H1 (cell line): Measurements from ENCODE around the gene CLCA4. TPM values are rescaled to one million over a fixed set of nuclear protein-coding genes. Genes with fewer than 3 reads are reported as not detected.

Experiments
- CTCF ChIA-PET: fragments of 300-600 bp; sonication (Branson Sonifier 250); formaldehyde crosslinking; loops from one replicate; lab custom pipeline; 2021; ENCODE audit not compliant: partially characterized antibody; lab: Charles Lee
- POLR2A ChIA-PET: fragments of 300-600 bp; sonication (Branson Sonifier 250); formaldehyde crosslinking; loops from one replicate; lab custom pipeline; 2021; ENCODE audit warnings: inconsistent platforms; ENCODE audit not compliant: partially characterized antibody; lab: Charles Lee
- DNase-seq, 2 experiments: peaks; one replicate each; pipeline versions ENCODE4 v3.0.0 to v3.0.0-alpha.2; 2010 to 2022; ENCODE audit warnings: low spot score in 2 of 2, low read depth in 1 of 2, mixed read lengths in 1 of 2
- FAIRE-seq: peaks from 2 replicates; lab custom pipeline; 2011; peaks lifted over from hg19 to GRCh38; lab: Jason Lieb, UNC
- H2AFZ ChIP-seq: 2 replicates; pipeline ENCODE4 v1.8.1; 2012; ENCODE audit warnings: low read length, inconsistent platforms
- H2AK5ac ChIP-seq: 2 replicates; pipeline ENCODE4 v1.6.1; 2013; ENCODE audit warnings: low read depth, low read length
- H2BK120ac ChIP-seq: replicated peaks from 2 replicates; pipeline ENCODE3; 2013; ENCODE audit warnings: low read depth, low read length, inconsistent platforms
- H2BK12ac ChIP-seq: 2 replicates; pipeline ENCODE4 v1.6.1; 2013; ENCODE audit warnings: low read depth, low read length
- H2BK15ac ChIP-seq: 2 replicates; pipeline ENCODE4 v1.6.1; 2013; ENCODE audit warnings: low read length
- H2BK20ac ChIP-seq: 2 replicates; pipeline ENCODE4 v1.6.1; 2013; ENCODE audit warnings: low read length
- H2BK5ac ChIP-seq: 2 replicates; pipeline ENCODE4 v1.6.1; 2013; ENCODE audit warnings: low read depth, low read length
- H3K14ac ChIP-seq: 2 replicates; pipeline ENCODE4 v1.6.1; 2013; ENCODE audit warnings: inconsistent platforms; ENCODE audit not compliant: insufficient read length
- H3K18ac ChIP-seq: 2 replicates; pipeline ENCODE4 v1.6.1; 2013; ENCODE audit warnings: low read length; ENCODE audit errors: extremely low read depth
- H3K23ac ChIP-seq: 2 replicates; pipeline ENCODE4 v1.6.1; 2013; ENCODE audit warnings: inconsistent platforms; ENCODE audit not compliant: insufficient read length
- H3K23me2 ChIP-seq: 2 replicates; pipeline ENCODE4 v1.6.1; 2013; ENCODE audit warnings: low read depth, low read length
- H3K27ac ChIP-seq: 2 replicates; pipeline ENCODE4 v1.6.1; 2011; ENCODE audit warnings: low read depth, low read length, inconsistent platforms
- H3K27me3 ChIP-seq, 4 experiments: replicated peaks in 1 of 4; 1 replicate in 1 of 4; 2 replicates in 3 of 4; pipeline versions ENCODE4 v1.6.1 to v1.8.1; 2011 to 2013; ENCODE audit warnings: low read length in 3 of 4, mild to moderate bottlenecking in 3 of 4, inconsistent platforms in 2 of 4, mixed read lengths in 2 of 4, moderate library complexity in 1 of 4; ENCODE audit not compliant: control insufficient read depth in 3 of 4, insufficient read depth in 3 of 4; ENCODE audit errors: extremely low read depth in 1 of 4
- H3K36me3 ChIP-seq, 4 experiments: 2 replicates each; pipeline versions ENCODE4 v1.6.1 to v1.8.1; 2011 to 2013; ENCODE audit warnings: mild to moderate bottlenecking in 4 of 4, low read length in 3 of 4, moderate library complexity in 2 of 4, control low read depth in 1 of 4, inconsistent platforms in 1 of 4; ENCODE audit not compliant: insufficient read depth in 4 of 4, control insufficient read depth in 2 of 4
- H3K4ac ChIP-seq: replicated peaks from 2 replicates; pipeline ENCODE3; 2013; ENCODE audit warnings: low read length, low read depth, mixed read lengths, inconsistent platforms; ENCODE audit not compliant: insufficient read length
- H3K4me1 ChIP-seq, 4 experiments: replicated peaks in 1 of 4; 1 replicate in 1 of 4; 2 replicates in 3 of 4; pipeline versions ENCODE4 v1.6.1 to v1.8.1; 2011 to 2013; ENCODE audit warnings: low read length in 3 of 4, inconsistent platforms in 2 of 4, mixed read lengths in 1 of 4; ENCODE audit not compliant: insufficient read depth in 4 of 4, control insufficient read depth in 3 of 4
- H3K4me2 ChIP-seq, 2 experiments: 2 replicates each; pipeline versions ENCODE4 v1.6.1 to v1.8.1; 2011 to 2013; ENCODE audit warnings: low read depth in 2 of 2, low read length in 2 of 2, control low read depth in 1 of 2, inconsistent platforms in 1 of 2, mild to moderate bottlenecking in 1 of 2; ENCODE audit not compliant: insufficient read depth in 1 of 2
- H3K4me3 ChIP-seq, 4 experiments: fragments of 200-600, 300-600 bp in 1 of 4; sonication (generic), shearing (Covaris generic), sonication (Bioruptor Twin) in 1 of 4; 2 replicates each; pipeline versions ENCODE4 v1.5.1 to v1.8.1; 2011 to 2016; ENCODE audit warnings: low read length in 4 of 4, low read depth in 3 of 4, control low read depth in 2 of 4, inconsistent platforms in 2 of 4, mild to moderate bottlenecking in 2 of 4, mixed read lengths in 1 of 4, moderate library complexity in 1 of 4; ENCODE audit not compliant: insufficient read depth in 2 of 4; ENCODE audit errors: extremely low read depth in 1 of 4
- H3K56ac ChIP-seq: replicated peaks from 2 replicates; pipeline ENCODE3; 2013; ENCODE audit warnings: low read depth, mild to moderate bottlenecking, mixed read lengths, low read length, inconsistent platforms; ENCODE audit not compliant: insufficient read length
- H3K79me1 ChIP-seq: 2 replicates; pipeline ENCODE4 v1.6.1; 2013; ENCODE audit warnings: low read depth, low read length, control low read depth
- H3K79me2 ChIP-seq, 2 experiments: 2 replicates each; pipeline versions ENCODE4 v1.6.1 to v1.8.1; 2012 to 2013; ENCODE audit warnings: low read length in 2 of 2, mild to moderate bottlenecking in 2 of 2, inconsistent platforms in 1 of 2; ENCODE audit not compliant: insufficient read depth in 2 of 2, control insufficient read depth in 1 of 2
- H3K9ac ChIP-seq, 4 experiments: replicated peaks in 1 of 4; 1 replicate in 1 of 4; 2 replicates in 3 of 4; pipeline versions ENCODE4 v1.6.1 to v1.8.1; 2011 to 2013; ENCODE audit warnings: low read depth in 3 of 4, low read length in 3 of 4, control low read depth in 2 of 4, mild to moderate bottlenecking in 2 of 4, moderate library complexity in 2 of 4, inconsistent platforms in 1 of 4; ENCODE audit errors: extremely low read depth in 1 of 4
- H3K9me3 ChIP-seq, 2 experiments: 2 replicates each; pipeline versions ENCODE4 v1.6.1 to v1.8.1; 2012 to 2013; ENCODE audit warnings: mild to moderate bottlenecking in 2 of 2, moderate library complexity in 2 of 2, control low read depth in 1 of 2, inconsistent platforms in 1 of 2, low read depth in 1 of 2, low read length in 1 of 2, mixed read lengths in 1 of 2; ENCODE audit not compliant: insufficient read depth in 2 of 2
- H4K20me1 ChIP-seq, 2 experiments: replicated peaks in 1 of 2; 2 replicates each; pipeline versions ENCODE3 to v1.8.1; 2011 to 2013; ENCODE audit warnings: inconsistent platforms in 2 of 2, low read length in 2 of 2, mild to moderate bottlenecking in 1 of 2; ENCODE audit not compliant: insufficient read depth in 2 of 2, control insufficient read depth in 1 of 2
- H4K5ac ChIP-seq: 2 replicates; pipeline ENCODE4 v1.6.1; 2013; ENCODE audit warnings: low read length, low read depth, mixed read lengths, inconsistent platforms; ENCODE audit not compliant: insufficient read length
- H4K8ac ChIP-seq: 2 replicates; pipeline ENCODE4 v1.8.0; 2013; ENCODE audit warnings: mild to moderate bottlenecking, moderate library complexity, low read length, inconsistent platforms; ENCODE audit not compliant: insufficient read depth; ENCODE audit errors: extremely low read depth
- H4K91ac ChIP-seq: replicated peaks from 2 replicates; pipeline ENCODE3; 2013; ENCODE audit warnings: low read length, mixed read lengths, inconsistent platforms; ENCODE audit not compliant: insufficient read length
- BACH1 ChIP-seq: IDR thresholded peaks from 2 replicates; pipeline ENCODE4 v1.6.1; 2012; ENCODE audit warnings: low read length, improper control_type of control experiment
- CHD2 ChIP-seq: IDR thresholded peaks from 2 replicates; pipeline ENCODE4 v1.6.1; 2012; ENCODE audit warnings: low read length, improper control_type of control experiment
- EP300 ChIP-seq, 2 experiments: IDR thresholded peaks; 1 replicate in 1 of 2; 2 replicates in 1 of 2; pipeline ENCODE4 v1.6.1; 2011 to 2012; ENCODE audit warnings: low read depth in 2 of 2, low read length in 2 of 2, mild to moderate bottlenecking in 2 of 2, borderline replicate concordance in 1 of 2, inconsistent platforms in 1 of 2, moderate library complexity in 1 of 2
- GABPA ChIP-seq: IDR thresholded peaks from 2 replicates; pipeline ENCODE4 v1.6.1; 2011; ENCODE audit warnings: mild to moderate bottlenecking, low read length, moderate library complexity, borderline replicate concordance; ENCODE audit not compliant: insufficient read depth
- JUN ChIP-seq: IDR thresholded peaks from 2 replicates; pipeline ENCODE4 v1.6.1; 2011; ENCODE audit warnings: low read depth, mild to moderate bottlenecking, improper control_type of control experiment, low read length
- RBBP5 ChIP-seq: IDR thresholded peaks from 2 replicates; pipeline ENCODE4 v1.7.1; 2012; ENCODE audit warnings: low read depth, mild to moderate bottlenecking, inconsistent platforms, low read length, moderate library complexity, borderline replicate concordance
- TAF1 ChIP-seq: IDR thresholded peaks from 2 replicates; pipeline ENCODE4 v1.6.1; 2011; ENCODE audit warnings: mild to moderate bottlenecking, low read depth, low read length
- ZNF274 ChIP-seq: IDR thresholded peaks from 2 replicates; pipeline ENCODE4 v1.7.0; 2012; ENCODE audit warnings: low read length, borderline replicate concordance; ENCODE audit errors: extremely low read depth
- polyA plus RNA-seq, 7 experiments: library from polyadenylated mRNA; depleted of rRNA in 3 of 7; stranded (reverse) in 5 of 7; unstranded in 2 of 7; fragments of >200 nt in 5 of 7; fragments of 200-250 nt in 2 of 7; gene quantifications; 1 replicate in 5 of 7; 2 replicates in 1 of 7; 4 replicates in 1 of 7; pipeline versions ENCODE4 v1.2.1 to v1.2.3, GENCODE V29; 2011 to 2013; ENCODE audit warnings: missing spikeins in 2 of 7, mixed read lengths in 2 of 7
- total RNA-seq: library from RNA; stranded (reverse); fragmentation: NEBNext Ultra II Directional; extraction: Animal tissue kit (Norgen Biotek cat#: 25700); gene quantifications from 2 replicates; pipeline ENCODE4 v1.2.1, GENCODE V29; 2021
- TF ChIP-seq, protein P1 (sequence below): IDR thresholded peaks from 2 replicates; pipeline ENCODE4 v1.6.1; 2011; ENCODE audit warnings: low read depth, mild to moderate bottlenecking, low read length; ENCODE audit not compliant: insufficient read depth

CLCA4 gene
- total and polyA plus RNA-seq, 2 of the 8 experiments (the other 6 are each of a cell fraction or from before 2014, with no cell fraction given): not detected

- Histone ChIP-seq H3K23ac (no peak overlapping the region), H3K9me3 (no peaks in the 10 kb centered on the region), H3K79me1 (no peaks in the 10 kb centered on the region), H3K4me2 (no peak overlapping the region), H4K8ac (no peak overlapping the region), H3K36me3 (no peaks in the 10 kb centered on the region), H3K4me1 (no peaks in the 10 kb centered on the region; a peak in 1 of 7 replicates), H3K9ac (no peak overlapping the region), H3K14ac (no peak overlapping the region), H3K27me3 (peaks cover 0 to 1% (median 0%) of the 10 kb centered on the region in 4 experiments; a peak in 1 of 7 replicates), H4K5ac (no peak overlapping the region), H3K56ac (no peak overlapping the region), H3K79me2 (no peaks in the 10 kb centered on the region), H2BK12ac (no peak overlapping the region), H2AFZ (no peak overlapping the region), H3K4me3 (no peak overlapping the region), H2BK5ac (no peak overlapping the region), H3K18ac (no peak overlapping the region), H2BK120ac (no peak overlapping the region), H2AK5ac (no peak overlapping the region), H4K91ac (no peak overlapping the region), H3K4ac (no peak overlapping the region), H2BK20ac (no peak overlapping the region), H3K27ac (no peak overlapping the region), H2BK15ac (no peak overlapping the region), H3K23me2 (no peaks in the 10 kb centered on the region), H4K20me1 (no peaks in the 10 kb centered on the region)
- no peak for TF ChIP-seq ZNF274
- no peak for TF ChIP-seq TAF1
- TF ChIP-seq EP300 (IDR thresholded peaks at IDR 0.05; ENCODE audit: borderline replicate concordance in 1 of 2, low read depth in 2 of 2, low read length in 2 of 2): no peak
- TF ChIP-seq RBBP5: no peak
- TF ChIP-seq BACH1: no peak
- no peak for TF ChIP-seq JUN
- TF ChIP-seq, protein P1, sequence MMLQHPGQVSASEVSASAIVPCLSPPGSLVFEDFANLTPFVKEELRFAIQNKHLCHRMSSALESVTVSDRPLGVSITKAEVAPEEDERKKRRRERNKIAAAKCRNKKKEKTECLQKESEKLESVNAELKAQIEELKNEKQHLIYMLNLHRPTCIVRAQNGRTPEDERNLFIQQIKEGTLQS: no peak
- no peak for TF ChIP-seq CHD2
- TF ChIP-seq GABPA: no peak
- FAIRE-seq (no peak), DNase-seq (no peak)
- ChIA-PET CTCF (interaction anchor here (0.7 to 1.2 kb wide), 3 partner anchors 9 to 162 kb away, joined by 3 to 4 read pairs (median 4); partner anchors contain the start of gene SH3GLB1), POLR2A (no interaction called here)
These were observed 4.2 kb upstream of the CLCA4 start for GRCh38 chr1:86542631-86543030.
